HEK293T (cell line): ENCODE results near the gene CASKIN1.
"Not testable (repeated sequence)": the region's sequence is repeated elsewhere in the genome, so short reads cannot be mapped to it uniquely, and the experiment has no call there.

Source experiments
- CTCF ChIA-PET: fragments of 350-600 bp; formaldehyde crosslinking; extraction: SDS; loops from one replicate; lab custom pipeline; 2021; ENCODE audit warnings: antibody characterized with exemption, inconsistent platforms; lab: Yijun Ruan, JAX
- POLR2A ChIA-PET: fragments of 350-600 bp; formaldehyde crosslinking; extraction: SDS; loops from one replicate; lab custom pipeline; 2020; ENCODE audit warnings: antibody characterized with exemption, inconsistent platforms; lab: Yijun Ruan, JAX
- DNase-seq: peaks from one replicate; pipeline ENCODE4 v3.0.0; 2012; ENCODE audit warnings: mixed read lengths; ENCODE audit errors: extremely low spot score
- ARNT ChIP-seq: fragments of 450-650 bp; IDR thresholded peaks from 2 replicates; pipeline ENCODE4 v1.6.1; 2017; ENCODE audit warnings: mild to moderate bottlenecking
- BHLHE40 ChIP-seq: fragments of 450-650 bp; IDR thresholded peaks from 2 replicates; pipeline ENCODE4 v1.6.1; 2016; ENCODE audit warnings: mild to moderate bottlenecking, moderate library complexity, borderline replicate concordance
- CTBP1 ChIP-seq: fragments of 450-650 bp; IDR thresholded peaks from 2 replicates; pipeline ENCODE4 v1.6.1; 2016; ENCODE audit warnings: borderline replicate concordance
- ELF4 ChIP-seq: fragments of 450-650 bp; IDR thresholded peaks from 2 replicates; pipeline ENCODE4 v1.6.1; 2017; ENCODE audit warnings: antibody characterized with exemption
- FOXA1 ChIP-seq: fragments of 450-650 bp; IDR thresholded peaks from 2 replicates; pipeline ENCODE4 v1.6.1; 2016; ENCODE audit warnings: mild to moderate bottlenecking
- FOXK2 ChIP-seq: fragments of 450-650 bp; IDR thresholded peaks from 2 replicates; pipeline ENCODE4 v1.6.1; 2016; ENCODE audit warnings: mild to moderate bottlenecking
- FOXM1 ChIP-seq: fragments of 450-650 bp; IDR thresholded peaks from 2 replicates; pipeline ENCODE4 v1.6.1; 2017; ENCODE audit warnings: mild to moderate bottlenecking, borderline replicate concordance
- HDGF ChIP-seq: fragments of 450-650 bp; IDR thresholded peaks from 2 replicates; pipeline ENCODE4 v1.6.1; 2017; ENCODE audit warnings: antibody characterized with exemption, borderline replicate concordance
- L3MBTL2 ChIP-seq: fragments of 450-650 bp; conservative IDR thresholded peaks from 2 replicates; pipeline ENCODE4 v1.6.1; 2016; ENCODE audit warnings: mild to moderate bottlenecking
- LEF1 ChIP-seq: fragments of 450-650 bp; IDR thresholded peaks from 2 replicates; pipeline ENCODE4 v1.6.1; 2017; ENCODE audit warnings: mild to moderate bottlenecking, borderline replicate concordance
- NFRKB ChIP-seq: fragments of 450-650 bp; IDR thresholded peaks from 2 replicates; pipeline ENCODE4 v1.6.1; 2016; ENCODE audit warnings: mild to moderate bottlenecking, moderate library complexity
- PKNOX1 ChIP-seq: fragments of 450-650 bp; IDR thresholded peaks from 2 replicates; pipeline ENCODE4 v1.6.1; 2016
- SP1 ChIP-seq: fragments of 450-650 bp; IDR thresholded peaks from 2 replicates; pipeline ENCODE4 v1.6.1; 2017
- SUZ12 ChIP-seq: fragments of 450-650 bp; IDR thresholded peaks from 2 replicates; pipeline ENCODE4 v1.6.1; 2016; ENCODE audit warnings: mild to moderate bottlenecking
- TARDBP ChIP-seq: fragments of 450-650 bp; IDR thresholded peaks from 2 replicates; pipeline ENCODE4 v1.6.1; 2016
- ZNF384 ChIP-seq: fragments of 450-650 bp; IDR thresholded peaks from 2 replicates; pipeline ENCODE4 v1.6.1; 2016

The CASKIN1 gene

GRCh38 chr16:2206780-2207433 lies 10.5 kb upstream of the CASKIN1 start:
- CTCF ChIA-PET, result no interaction called here
- TF ChIP-seq LEF1, result no peak
- DNase-seq, result no peak
- POLR2A ChIA-PET, result interaction anchor here (0.9 to 2.9 kb wide), 5 partner anchors 9 to 184 kb away, joined by 3 to 12 read pairs (median 6); partner anchors contain the start of genes ECI1 and TRAF7

- TF ChIP-seq ELF4 (no peak), L3MBTL2 (no peak), PKNOX1 (no peak)
- POLR2A ChIA-PET, result interaction anchor here (1.3 to 2.9 kb wide), 5 partner anchors 8 to 184 kb away, joined by 3 to 12 read pairs (median 9); partner anchors contain the start of genes ECI1, PGP and TRAF7
- no peak for DNase-seq
- CTCF ChIA-PET, result no interaction called here
These were observed 10.0 kb upstream of the CASKIN1 start for GRCh38 chr16:2206420-2206779.

GRCh38 chr16:2205967-2206313 lies 9.5 kb upstream of the CASKIN1 start:
- no peak for TF ChIP-seq LEF1
- ChIA-PET CTCF (no interaction called here), POLR2A (interaction anchor here (1.3 to 2.9 kb wide), 7 partner anchors 9 to 183 kb away, joined by 3 to 12 read pairs (median 9); partner anchors contain the start of genes ECI1, PGP and TRAF7)
- DNase-seq, result no peak

GRCh38 chr16:2205104-2205966 lies 8.9 kb upstream of the CASKIN1 start, which contains the start of gene MLST8:
Gene MLST8, plus strand, starts transcription at chr16:2205454. Its CDS starts 632 bp downstream, at chr16:2206086.
- DNase-seq, result peak; percentile 96
- TF ChIP-seq L3MBTL2 (peak; percentile 56), SP1 (no peak), FOXM1 (peak; percentile 89; the same call in 1 of the 2 replicates)
- ChIA-PET POLR2A (interaction anchor here (0.8 to 2.9 kb wide), 8 partner anchors 8 to 183 kb away, joined by 3 to 12 read pairs (median 8); partner anchors contain the start of genes ECI1, PGP and TRAF7), CTCF (no interaction called here)

- TF ChIP-seq HDGF (no peak), SUZ12 (no peak), CTBP1 (no peak), ARNT (no peak), SP1 (no peak), FOXM1 (no peak), FOXK2 (no peak), TARDBP (no peak), LEF1 (no peak), ZNF384 (no peak), NFRKB (no peak), BHLHE40 (no peak), ELF4 (no peak), PKNOX1 (no peak), FOXA1 (no peak), L3MBTL2 (no peak)
- ChIA-PET CTCF (no interaction called here), POLR2A (interaction anchor here (0.6 to 2.9 kb wide), 9 partner anchors 8 to 231 kb away, joined by 3 to 12 read pairs (median 6); partner anchors contain the start of genes ECI1, PGP and TRAF7)
- no peak for DNase-seq
These were observed 8.2 kb upstream of the CASKIN1 start for GRCh38 chr16:2204416-2205103.

GRCh38 chr16:2203119-2203688 lies 6.8 kb upstream of the CASKIN1 start:
- CTCF ChIA-PET, DNase-seq: not testable (repeated sequence)
- POLR2A ChIA-PET, result interaction anchor here (0.8 to 2.0 kb wide), 8 partner anchors 8 to 238 kb away, joined by 3 to 7 read pairs (median 4); partner anchors contain the start of genes PGP, RPS2 and TRAF7

GRCh38 chr16:2200313-2200712 lies 3.9 kb upstream of the CASKIN1 start:
- TF ChIP-seq NFRKB (no peak), HDGF (no peak), SP1 (no peak), TARDBP (no peak), SUZ12 (no peak), ELF4 (no peak), FOXA1 (no peak), FOXK2 (no peak), BHLHE40 (no peak), CTBP1 (no peak), LEF1 (no peak), FOXM1 (no peak), ZNF384 (no peak), ARNT (no peak), PKNOX1 (no peak), L3MBTL2 (no peak)
- POLR2A ChIA-PET, result interaction anchor here (1.8 to 2.0 kb wide), 2 partner anchors 14 to 15 kb away, joined by 4 read pairs; partner anchors contain the start of gene PGP
- CTCF ChIA-PET, result no interaction called here
- DNase-seq, result no peak
